ENCODE results near the gene XYLT1.

DNA sequence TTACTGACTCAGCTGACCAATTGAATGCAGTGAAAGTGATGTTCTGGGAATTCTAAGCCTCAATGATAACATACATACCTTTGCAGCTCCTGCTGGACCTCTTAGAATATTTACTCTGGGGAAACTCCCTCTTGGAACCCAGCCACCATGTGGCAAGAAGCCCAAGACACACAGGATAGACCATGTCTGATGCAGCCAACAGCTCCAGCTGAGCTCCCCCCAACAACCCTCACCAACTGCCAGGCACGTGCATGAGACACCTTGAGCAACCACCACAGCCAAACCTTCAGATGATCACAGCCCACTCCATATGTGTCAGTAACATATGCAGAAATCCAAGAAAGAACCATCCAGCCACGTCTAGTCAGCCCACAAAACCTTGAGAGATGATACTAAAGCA, 53.0 kb downstream of the XYLT1 start:
- TF ChIP-seq, protein P1, sequence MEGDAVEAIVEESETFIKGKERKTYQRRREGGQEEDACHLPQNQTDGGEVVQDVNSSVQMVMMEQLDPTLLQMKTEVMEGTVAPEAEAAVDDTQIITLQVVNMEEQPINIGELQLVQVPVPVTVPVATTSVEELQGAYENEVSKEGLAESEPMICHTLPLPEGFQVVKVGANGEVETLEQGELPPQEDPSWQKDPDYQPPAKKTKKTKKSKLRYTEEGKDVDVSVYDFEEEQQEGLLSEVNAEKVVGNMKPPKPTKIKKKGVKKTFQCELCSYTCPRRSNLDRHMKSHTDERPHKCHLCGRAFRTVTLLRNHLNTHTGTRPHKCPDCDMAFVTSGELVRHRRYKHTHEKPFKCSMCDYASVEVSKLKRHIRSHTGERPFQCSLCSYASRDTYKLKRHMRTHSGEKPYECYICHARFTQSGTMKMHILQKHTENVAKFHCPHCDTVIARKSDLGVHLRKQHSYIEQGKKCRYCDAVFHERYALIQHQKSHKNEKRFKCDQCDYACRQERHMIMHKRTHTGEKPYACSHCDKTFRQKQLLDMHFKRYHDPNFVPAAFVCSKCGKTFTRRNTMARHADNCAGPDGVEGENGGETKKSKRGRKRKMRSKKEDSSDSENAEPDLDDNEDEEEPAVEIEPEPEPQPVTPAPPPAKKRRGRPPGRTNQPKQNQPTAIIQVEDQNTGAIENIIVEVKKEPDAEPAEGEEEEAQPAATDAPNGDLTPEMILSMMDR (IDR thresholded peaks at IDR 0.05; ENCODE audit: low read depth, low read length), result no peak
- TF ChIP-seq EZH2phosphoT487 (IDR thresholded peaks at IDR 0.05; ENCODE audit: low read depth), result no peak

Data from OCI-LY3 (cell line).